PC-3 (cell line): Measurements from ENCODE around the gene AHSP. TPM values are rescaled to one million over a fixed set of nuclear protein-coding genes. Genes with fewer than 3 reads are reported as not detected.

Source experiments
- ATAC-seq: fragments of 200-7000 bp; cut with Tn5 transposase; 2 replicates; pipeline ENCODE4 v1.9.1; 2020; ENCODE audit warnings: mild to moderate bottlenecking, moderate library complexity
- BruUV-seq: library from RNA; stranded (reverse); fragments of 400-500 nt; replicated peaks from 2 replicates; lab custom pipeline; 2021; lab: Mats Ljungman, UMichigan
- CTCF ChIA-PET: fragments of 300-600 bp; sonication (Branson Sonifier 250); formaldehyde crosslinking; loops from one replicate; lab custom pipeline; 2022; ENCODE audit warnings: antibody characterized with exemption; lab: Charles Lee
- POLR2A ChIA-PET: fragments of 300-600 bp; sonication (Branson Sonifier 250); formaldehyde crosslinking; loops from one replicate; lab custom pipeline; 2022; ENCODE audit warnings: antibody characterized with exemption; ENCODE audit not compliant: unreplicated experiment; lab: Charles Lee
- DNase-seq: peaks from one replicate; pipeline ENCODE4 v3.0.0-alpha.2; 2015
- H2AFZ ChIP-seq: fragments of 300-600 bp; sonication (generic); 2 replicates; pipeline ENCODE4 v1.6.0; 2016; ENCODE audit warnings: antibody characterized with exemption, low read length
- H3F3A ChIP-seq: fragments of 300-600 bp; sonication (generic); one replicate; pipeline ENCODE4 v1.6.0; 2017; ENCODE audit warnings: antibody characterized with exemption, low read length, control low read depth, mild to moderate bottlenecking; ENCODE audit not compliant: unreplicated experiment
- H3K27ac ChIP-seq: fragments of 300-600 bp; sonication (generic); 2 replicates; pipeline ENCODE4 v1.5.1; 2016; ENCODE audit warnings: mild to moderate bottlenecking, low read length
- H3K27me3 ChIP-seq: fragments of 300-600 bp; sonication (generic); 2 replicates; pipeline ENCODE4 v1.6.1; 2016; ENCODE audit warnings: low read length, mixed read lengths
- H3K36me3 ChIP-seq: fragments of 300-600 bp; sonication (generic); 2 replicates; pipeline ENCODE4 v1.6.1; 2016; ENCODE audit warnings: low read depth, mixed run types, low read length, mixed read lengths
- H3K4me1 ChIP-seq: fragments of 300-600 bp; sonication (generic); 2 replicates; pipeline ENCODE4 v1.5.1; 2016; ENCODE audit warnings: low read length; ENCODE audit not compliant: insufficient read depth
- H3K4me2 ChIP-seq: fragments of 300-600 bp; sonication (generic); 2 replicates; pipeline ENCODE4 v1.6.0; 2016; ENCODE audit warnings: low read length
- H3K4me3 ChIP-seq: fragments of 300-600 bp; sonication (generic); 2 replicates; pipeline ENCODE4 v1.5.1; 2016; ENCODE audit warnings: mild to moderate bottlenecking, low read length, mixed read lengths
- H3K79me2 ChIP-seq: fragments of 300-600 bp; sonication (generic); 2 replicates; pipeline ENCODE4 v1.6.1; 2017; ENCODE audit warnings: low read length, mixed read lengths
- H3K9ac ChIP-seq: fragments of 300-600 bp; sonication (generic); 2 replicates; pipeline ENCODE4 v1.6.0; 2016; ENCODE audit warnings: mild to moderate bottlenecking, low read length
- H3K9me2 ChIP-seq: fragments of 300-600 bp; sonication (generic); replicated peaks from 2 replicates; pipeline ENCODE4 v1.6.1; 2016; ENCODE audit warnings: mixed run types, low read length, mixed read lengths
- H3K9me3 ChIP-seq: fragments of 300-600 bp; sonication (generic); 2 replicates; pipeline ENCODE4 v1.6.1; 2016; ENCODE audit warnings: low read length, mixed read lengths
- H4K20me1 ChIP-seq: fragments of 300-600 bp; sonication (generic); 2 replicates; pipeline ENCODE4 v1.6.1; 2016; ENCODE audit warnings: low read length, mixed read lengths
- EZH2 ChIP-seq: fragments of 300-600 bp; sonication (generic); IDR thresholded peaks from one replicate; pipeline ENCODE4 v1.6.1; 2017; ENCODE audit warnings: antibody characterized with exemption, mild to moderate bottlenecking, low read length; ENCODE audit not compliant: unreplicated experiment
- EZH2phosphoT487 ChIP-seq: fragments of 300-600 bp; sonication (generic); IDR thresholded peaks from 2 replicates; pipeline ENCODE4 v1.6.1; 2018; ENCODE audit warnings: mild to moderate bottlenecking, antibody characterized with exemption, low read length, borderline replicate concordance
- intact Hi-C: fragments of 100-400 bp; cut with micrococcal nuclease; formaldehyde crosslinking; loops from 2 replicates; pipeline ENCODE4 v1.9.0; 2023
- total RNA-seq: library from RNA; depleted of rRNA; stranded (reverse); fragments of >200 nt; gene quantifications from 2 replicates; pipeline ENCODE4 v1.2.3, GENCODE V29; 2014; rRNA removed
- TF ChIP-seq, protein P1 (sequence below): fragments of 300-600 bp; sonication (generic); conservative IDR thresholded peaks from 2 replicates; pipeline ENCODE4 v1.5.1; 2017; ENCODE audit warnings: antibody characterized with exemption, low read depth, mild to moderate bottlenecking, low read length

AHSP gene
- total RNA-seq, 1 experiment from 2014 or later: not detected

GRCh38 chr16:31577411-31577810 lies 49.7 kb downstream of the AHSP start:
- no peak overlapping the region for H3K4me2 ChIP-seq
- ChIA-PET CTCF (no interaction called here), POLR2A (no interaction called here)
- no peaks in the 10 kb centered on the region for H3K79me2 ChIP-seq
- H2AFZ ChIP-seq: no peak overlapping the region
- ATAC-seq: no peak
- TF ChIP-seq EZH2: no peak
- TF ChIP-seq EZH2phosphoT487: no peak
- TF ChIP-seq, protein P1, sequence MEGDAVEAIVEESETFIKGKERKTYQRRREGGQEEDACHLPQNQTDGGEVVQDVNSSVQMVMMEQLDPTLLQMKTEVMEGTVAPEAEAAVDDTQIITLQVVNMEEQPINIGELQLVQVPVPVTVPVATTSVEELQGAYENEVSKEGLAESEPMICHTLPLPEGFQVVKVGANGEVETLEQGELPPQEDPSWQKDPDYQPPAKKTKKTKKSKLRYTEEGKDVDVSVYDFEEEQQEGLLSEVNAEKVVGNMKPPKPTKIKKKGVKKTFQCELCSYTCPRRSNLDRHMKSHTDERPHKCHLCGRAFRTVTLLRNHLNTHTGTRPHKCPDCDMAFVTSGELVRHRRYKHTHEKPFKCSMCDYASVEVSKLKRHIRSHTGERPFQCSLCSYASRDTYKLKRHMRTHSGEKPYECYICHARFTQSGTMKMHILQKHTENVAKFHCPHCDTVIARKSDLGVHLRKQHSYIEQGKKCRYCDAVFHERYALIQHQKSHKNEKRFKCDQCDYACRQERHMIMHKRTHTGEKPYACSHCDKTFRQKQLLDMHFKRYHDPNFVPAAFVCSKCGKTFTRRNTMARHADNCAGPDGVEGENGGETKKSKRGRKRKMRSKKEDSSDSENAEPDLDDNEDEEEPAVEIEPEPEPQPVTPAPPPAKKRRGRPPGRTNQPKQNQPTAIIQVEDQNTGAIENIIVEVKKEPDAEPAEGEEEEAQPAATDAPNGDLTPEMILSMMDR: no peak
- H3K27ac ChIP-seq: no peak overlapping the region
- no TSS peak for BruUV-seq
- H3K4me1 ChIP-seq: no peaks in the 10 kb centered on the region
- no peaks in the 10 kb centered on the region for H4K20me1 ChIP-seq
- no peaks in the 10 kb centered on the region for H3K36me3 ChIP-seq
- H3K9me2 ChIP-seq: no peaks in the 10 kb centered on the region
- H3K9me3 ChIP-seq: no peaks in the 10 kb centered on the region
- DNase-seq: no peak
- intact Hi-C loops: no loop called here
- no peak overlapping the region for H3K4me3 ChIP-seq
- H3K27me3 ChIP-seq: no peaks in the 10 kb centered on the region
- H3F3A ChIP-seq: no peaks in the 10 kb centered on the region
- H3K9ac ChIP-seq: no peak overlapping the region

Other genes starting within 250 kb of the AHSP start
- not detected in 2 replicates for gene ITGAX, start 172.7 kb upstream of the AHSP start, total RNA-seq
- not detected in 2 replicates for gene ITGAD, start 134.6 kb upstream of the AHSP start, total RNA-seq
- gene COX6A2, start 99.5 kb upstream of the AHSP start, total RNA-seq: not detected in 2 replicates
- gene ZNF843, start 85.1 kb upstream of the AHSP start, total RNA-seq: 0.52 TPM in 1 of 2 replicates, not detected in the other
- gene ARMC5, start 68.4 kb upstream of the AHSP start, total RNA-seq: 5.4 and 5.8 TPM in 2 replicates
- 11.2 and 12.5 TPM in 2 replicates for gene TGFB1I1, start 55.7 kb upstream of the AHSP start, total RNA-seq
- 0.11 TPM in 1 of 2 replicates, not detected in the other for gene SLC5A2, start 44.8 kb upstream of the AHSP start, total RNA-seq
- gene RUSF1, start 19.5 kb upstream of the AHSP start, total RNA-seq: 39.9 and 44.3 TPM in 2 replicates